CMK (cell line): Measurements from ENCODE around the gene CTXN3.
"Not testable (repeated sequence)": the region's sequence is repeated elsewhere in the genome, so short reads cannot be mapped to it uniquely, and the experiment has no call there.

Experiments used
- DNase-seq: peaks from one replicate; pipeline ENCODE4 v3.0.0-alpha.2; 2010; ENCODE audit warnings: low read depth

The CTXN3 gene

GRCh38 chr5:127650649-127651048, 1.8 kb downstream of the CTXN3 start:
- DNase-seq = no peak

- no peak for DNase-seq
Measured at GRCh38 chr5:127652952-127653611, 4.2 kb downstream of the CTXN3 start.

- DNase-seq = no peak
Measured at GRCh38 chr5:127656825-127657224, 7.9 kb downstream of the CTXN3 start.

GRCh38 chr5:127660047-127660733, 11.3 kb downstream of the CTXN3 start:
- no peak for DNase-seq

- no peak for DNase-seq
Measured at GRCh38 chr5:127664093-127664492, 15.2 kb downstream of the CTXN3 start.

GRCh38 chr5:127665641-127666040, 16.8 kb downstream of the CTXN3 start:
- no peak for DNase-seq

- DNase-seq = no peak
Measured at GRCh38 chr5:127666043-127666716, 17.3 kb downstream of the CTXN3 start.

GRCh38 chr5:127667926-127668325, 19.0 kb downstream of the CTXN3 start:
- DNase-seq = no peak

GRCh38 chr5:127671218-127671617, 22.3 kb downstream of the CTXN3 start:
- DNase-seq = no peak

- no peak for DNase-seq
Measured at GRCh38 chr5:127673117-127673800, 24.4 kb downstream of the CTXN3 start.

- not testable (repeated sequence) for DNase-seq
Measured at GRCh38 chr5:127676951-127677350, 28.1 kb downstream of the CTXN3 start.

GRCh38 chr5:127679691-127680330, 30.9 kb downstream of the CTXN3 start:
- DNase-seq = not testable (repeated sequence)

GRCh38 chr5:127680595-127680994, 31.7 kb downstream of the CTXN3 start:
- DNase-seq = no peak

- no peak for DNase-seq
Measured at GRCh38 chr5:127683008-127683407, 34.1 kb downstream of the CTXN3 start.

- no peak for DNase-seq
Measured at GRCh38 chr5:127684726-127685467, 36.0 kb downstream of the CTXN3 start.

- no peak for DNase-seq
Measured at GRCh38 chr5:127685662-127686061, 36.8 kb downstream of the CTXN3 start.

- no peak for DNase-seq
Measured at GRCh38 chr5:127686424-127686823, 37.5 kb downstream of the CTXN3 start.

- no peak for DNase-seq
Measured at GRCh38 chr5:127694518-127695171, 45.8 kb downstream of the CTXN3 start.

GRCh38 chr5:127695346-127695745, 46.5 kb downstream of the CTXN3 start:
- DNase-seq = no peak

GRCh38 chr5:127696683-127697082, 47.8 kb downstream of the CTXN3 start:
- no peak for DNase-seq
